Fibroblast of pulmonary artery (primary cell): ENCODE measurements around the gene SMIM23.
A peak's percentile ranks its signal among the peaks of the same experiment; 100 is the strongest.

Source experiments
- DNase-seq: peaks from one replicate; pipeline ENCODE4 v3.0.0-alpha.2; 2010; ENCODE audit warnings: low read depth
- H3K4me3 ChIP-seq: replicated peaks from 2 replicates; pipeline ENCODE4 v1.5.1; 2011; ENCODE audit warnings: low read depth, mild to moderate bottlenecking, control low read depth, low read length, moderate library complexity
- CTCF ChIP-seq: IDR thresholded peaks from 2 replicates; pipeline ENCODE4 v1.5.1; 2011; ENCODE audit warnings: mild to moderate bottlenecking, control low read depth, low read length, inconsistent platforms; ENCODE audit errors: missing control alignments

SMIM23 gene

DNA sequence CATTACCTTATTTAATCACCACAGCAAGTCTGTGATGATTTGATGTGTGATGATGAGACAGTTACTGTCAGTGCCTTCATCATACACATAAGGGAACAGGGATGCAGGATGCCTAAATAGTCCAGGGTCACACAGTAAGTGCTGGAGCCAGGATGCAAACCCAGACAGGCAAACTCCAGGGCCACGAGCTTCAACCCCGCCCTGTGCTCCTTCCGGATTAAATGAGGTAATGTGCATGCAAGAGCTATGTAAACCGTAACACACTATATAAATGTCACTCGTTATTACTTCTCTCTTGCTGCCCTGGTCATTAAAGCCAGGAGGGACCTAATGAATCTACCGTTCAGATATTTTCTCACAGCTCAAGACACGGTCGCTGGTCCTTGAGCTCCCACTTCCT is 12.8 kb downstream of the SMIM23 start:
- no peak for TF ChIP-seq CTCF
- no peak for DNase-seq
- H3K4me3 ChIP-seq: no peak overlapping the region

DNA sequence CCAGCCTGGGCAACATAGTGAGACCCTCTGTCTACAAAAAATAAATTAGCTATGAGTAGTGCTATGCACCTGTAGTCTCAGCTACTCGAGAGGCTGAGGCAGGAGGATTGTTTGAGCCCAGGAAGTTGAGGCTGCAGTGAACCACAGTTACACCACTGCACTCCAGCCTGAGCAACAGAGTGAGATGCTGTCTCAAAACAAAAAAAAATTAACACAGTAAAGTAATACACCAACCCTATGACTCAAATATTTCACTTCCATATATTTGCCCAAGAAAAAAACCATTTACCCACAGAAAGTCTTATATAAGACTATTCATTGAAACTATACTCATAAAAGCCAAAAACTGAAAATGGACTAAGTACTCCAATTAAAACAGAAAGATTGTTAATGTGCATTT is 16.2 kb downstream of the SMIM23 start:
- no peak overlapping the region for H3K4me3 ChIP-seq
- no peak for DNase-seq
- no peak for TF ChIP-seq CTCF

DNA sequence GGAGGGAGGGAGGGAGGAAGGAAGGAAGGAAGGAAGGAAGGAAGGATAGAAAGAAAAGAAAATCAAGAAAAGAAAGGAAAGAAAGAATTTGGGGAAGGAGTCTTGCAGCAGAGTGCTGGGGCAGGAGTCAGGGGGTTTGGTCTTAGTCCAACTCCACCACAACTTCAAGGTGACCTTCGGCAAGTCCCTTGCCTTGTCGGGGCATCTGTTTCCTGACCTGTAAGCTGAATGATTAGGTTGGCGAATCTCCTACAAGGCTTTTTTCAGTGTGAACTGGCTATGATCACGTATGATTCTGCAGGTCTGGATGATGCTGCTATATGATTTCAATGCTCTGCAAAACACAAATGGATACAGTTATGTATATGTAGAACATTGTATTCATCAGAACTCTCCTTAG is 20.1 kb downstream of the SMIM23 start:
- no peak overlapping the region for H3K4me3 ChIP-seq
- no peak for TF ChIP-seq CTCF
- no peak for DNase-seq

DNA sequence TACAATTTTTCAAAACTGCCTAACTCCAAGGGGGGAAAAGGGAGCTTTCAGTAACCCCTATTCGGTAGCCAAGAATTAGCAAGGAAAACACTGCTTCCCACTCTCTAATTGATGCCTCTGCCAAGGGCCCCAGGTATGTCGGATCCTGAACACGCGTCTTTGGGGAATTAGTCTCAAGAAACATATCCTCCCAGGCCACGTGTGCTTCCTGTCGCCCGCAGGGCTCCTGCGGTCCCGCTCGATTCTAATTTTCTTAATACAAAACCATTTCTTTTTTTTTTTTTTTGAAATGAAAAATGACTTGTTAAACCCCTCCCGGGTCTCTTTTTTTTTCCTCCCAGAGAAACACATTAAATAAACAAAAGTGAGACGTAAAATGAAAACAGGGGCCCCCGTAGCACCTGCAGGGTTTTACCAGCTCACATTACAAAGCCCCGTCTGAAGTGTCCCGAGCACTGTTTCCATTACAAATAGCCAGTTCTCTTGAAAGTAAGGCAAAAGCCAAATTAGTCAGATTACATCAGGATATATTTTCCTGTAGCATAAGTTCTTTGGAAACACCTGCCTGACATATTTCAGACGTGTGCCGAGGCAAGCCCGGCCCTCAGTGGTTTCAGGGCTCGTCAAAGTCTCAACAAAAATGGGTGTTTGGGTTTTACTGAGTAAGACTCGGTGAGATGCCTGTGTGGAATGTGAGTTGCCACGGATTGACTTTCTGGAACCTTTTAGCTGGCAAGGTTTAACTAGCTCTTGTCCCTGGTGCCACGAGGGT is 21.5 kb downstream of the SMIM23 start:
- DNase-seq: no peak
- no peak overlapping the region for H3K4me3 ChIP-seq
- TF ChIP-seq CTCF: no peak

GRCh38 chr5:171808453-171808852 is 22.8 kb downstream of the SMIM23 start:
- no peak overlapping the region for H3K4me3 ChIP-seq
- no peak for TF ChIP-seq CTCF
- no peak for DNase-seq

GRCh38 chr5:171808951-171809350 is 23.3 kb downstream of the SMIM23 start:
- no peak for DNase-seq
- no peak for TF ChIP-seq CTCF

GRCh38 chr5:171810227-171810626 is 24.6 kb downstream of the SMIM23 start:
- H3K4me3 ChIP-seq: no peak overlapping the region
- peak; percentile 7 for DNase-seq
- TF ChIP-seq CTCF: no peak

More at GRCh38 chr5:171808951-171809350, 23.3 kb downstream of the SMIM23 start:
- no peak overlapping the region for H3K4me3 ChIP-seq
